GM19372 (cell line): Measurements from ENCODE around the gene F12.

ENCODE experiments used
- ATAC-seq: cut with Tn5 transposase; IDR thresholded peaks from one replicate; pipeline ENCODE4 v1.9.1; 2021; ENCODE audit warnings: mild to moderate bottlenecking, low read depth, moderate library complexity; ENCODE audit not compliant: unreplicated experiment

F12 gene

DNA sequence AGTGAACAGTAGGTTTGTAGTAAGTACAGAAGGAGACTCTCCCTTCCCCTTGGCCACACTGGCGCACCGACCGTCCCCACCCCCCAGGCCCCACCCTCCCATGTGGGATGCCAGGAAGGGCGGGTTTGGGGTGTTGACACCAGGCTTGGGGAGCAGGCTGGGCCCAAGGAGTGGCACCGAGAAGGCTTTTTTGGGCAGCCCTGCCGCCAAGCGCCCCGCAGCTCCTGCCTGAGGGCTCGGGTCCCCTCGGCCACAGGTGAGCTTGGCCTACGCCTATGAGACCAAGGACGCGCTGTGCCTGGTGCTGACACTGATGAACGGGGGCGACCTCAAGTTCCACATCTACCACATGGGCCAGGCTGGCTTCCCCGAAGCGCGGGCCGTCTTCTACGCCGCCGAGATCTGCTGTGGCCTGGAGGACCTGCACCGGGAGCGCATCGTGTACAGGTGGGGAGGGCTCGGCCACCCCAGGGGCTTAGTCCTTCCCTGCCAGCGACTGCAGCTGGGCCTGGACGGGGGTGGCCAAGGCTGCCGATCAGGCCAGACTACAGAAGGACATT is 24.4 kb upstream of the F12 start:
- ATAC-seq: no peak

DNA sequence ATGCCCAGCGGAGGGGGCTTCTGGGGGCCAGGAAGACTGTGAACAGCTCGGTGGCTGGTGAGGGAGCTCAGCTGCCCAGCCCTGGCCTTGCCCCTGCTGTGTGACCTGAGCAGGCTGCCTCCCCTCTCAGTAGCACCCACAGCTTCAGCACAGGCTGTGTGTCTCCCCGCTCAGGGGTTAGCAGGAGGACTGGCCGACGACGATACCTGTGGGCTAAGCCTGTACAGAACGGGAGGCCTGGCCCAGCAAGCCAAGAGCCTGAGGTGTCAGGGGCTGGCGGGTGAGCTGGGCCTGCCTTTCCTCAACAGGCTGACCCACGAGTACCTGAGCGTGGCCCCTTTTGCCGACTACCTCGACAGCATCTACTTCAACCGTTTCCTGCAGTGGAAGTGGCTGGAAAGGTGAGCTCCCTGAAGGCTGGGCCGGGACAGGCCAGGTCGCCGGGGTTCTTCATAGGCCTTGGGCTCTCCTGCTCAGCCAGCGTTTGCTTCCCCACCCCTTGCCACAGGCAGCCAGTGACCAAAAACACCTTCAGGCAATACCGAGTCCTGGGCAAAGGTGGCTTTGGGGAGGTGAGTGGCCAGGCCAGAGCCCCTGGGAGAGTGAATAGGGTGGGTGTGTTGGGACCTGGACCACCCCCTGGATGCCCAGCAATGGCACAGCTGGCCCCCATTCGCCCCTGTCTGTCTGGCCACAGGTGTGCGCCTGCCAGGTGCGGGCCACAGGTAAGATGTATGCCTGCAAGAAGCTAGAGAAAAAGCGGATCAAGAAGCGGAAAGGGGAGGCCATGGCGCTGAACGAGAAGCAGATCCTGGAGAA is 23.7 kb upstream of the F12 start:
- ATAC-seq: no peak

DNA sequence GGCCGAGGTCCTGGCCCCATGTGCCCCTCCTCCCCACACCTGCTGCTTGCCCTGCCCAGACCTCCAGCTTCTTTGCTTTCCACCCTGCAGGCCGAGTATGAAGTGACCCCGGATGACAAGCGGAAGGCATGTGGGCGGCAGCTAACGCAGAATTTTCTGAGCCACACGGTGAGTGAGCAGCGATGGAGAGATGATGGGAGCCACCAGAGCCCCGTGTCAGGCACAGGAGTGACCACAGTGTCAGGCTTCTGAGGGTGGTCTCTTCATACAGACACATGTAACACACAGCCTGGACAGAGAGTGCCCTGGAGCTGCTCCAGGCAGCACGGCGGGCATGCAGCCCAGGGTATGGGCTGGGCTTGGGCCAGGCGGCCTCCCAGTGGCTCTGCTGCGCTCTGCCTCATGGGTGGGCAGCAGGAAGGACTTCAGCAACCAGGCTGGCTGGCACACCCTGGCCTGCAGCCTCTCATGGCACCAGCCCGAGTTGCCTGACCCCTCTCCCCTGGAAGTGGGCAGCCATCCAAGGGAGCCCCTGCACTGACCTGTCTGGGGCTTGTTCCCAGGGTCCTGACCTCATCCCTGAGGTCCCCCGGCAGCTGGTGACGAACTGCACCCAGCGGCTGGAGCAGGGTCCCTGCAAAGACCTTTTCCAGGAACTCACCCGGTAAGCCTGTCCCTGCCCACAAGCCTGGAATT is 22.9 kb upstream of the F12 start:
- peak; percentile 31 for ATAC-seq

- peak; percentile 38 for ATAC-seq
These were observed 22.2 kb upstream of the F12 start for GRCh38 chr5:177431317-177432142.

GRCh38 chr5:177430972-177431316 is 21.6 kb upstream of the F12 start:
- ATAC-seq: no peak

DNA sequence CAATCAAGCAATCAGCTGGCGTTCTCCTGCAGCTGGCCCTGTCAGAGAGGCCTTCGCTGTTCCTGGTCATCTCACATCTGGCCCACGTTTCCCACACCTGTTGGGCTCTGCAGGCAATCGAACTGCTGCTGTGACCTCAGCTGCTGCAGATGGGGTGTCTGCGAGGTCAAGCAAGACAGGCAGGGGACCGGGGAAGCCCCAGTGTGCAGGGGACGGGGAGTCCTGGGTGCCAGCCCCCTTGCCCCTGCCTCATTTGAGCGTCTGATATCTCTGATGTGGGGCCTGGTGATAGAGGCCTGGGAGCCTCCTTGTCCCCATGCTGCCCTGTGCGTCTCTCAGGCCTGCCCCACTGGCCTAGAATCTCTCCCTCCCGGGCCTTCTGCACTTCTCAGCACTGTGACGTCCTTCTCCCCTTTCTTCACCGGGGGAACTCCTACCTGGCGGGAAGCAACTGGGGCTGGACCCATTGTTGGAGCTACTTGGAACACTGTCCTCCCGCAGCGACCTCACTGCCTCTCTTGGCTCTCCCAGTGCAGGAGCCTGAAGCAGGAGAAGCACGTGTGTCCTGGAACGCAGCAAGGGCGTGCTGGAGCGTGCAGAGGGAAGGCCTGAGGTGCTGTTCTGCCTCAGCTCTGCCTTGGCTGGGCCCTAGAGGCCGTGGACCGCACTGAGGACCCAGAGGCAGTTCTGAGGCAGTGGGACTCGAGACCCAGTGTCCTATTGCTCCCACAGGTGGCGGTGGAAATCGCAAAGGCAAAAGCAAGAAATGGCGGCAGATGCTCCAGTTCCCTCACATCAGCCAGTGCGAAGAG is 21.0 kb upstream of the F12 start:
- no peak for ATAC-seq

DNA sequence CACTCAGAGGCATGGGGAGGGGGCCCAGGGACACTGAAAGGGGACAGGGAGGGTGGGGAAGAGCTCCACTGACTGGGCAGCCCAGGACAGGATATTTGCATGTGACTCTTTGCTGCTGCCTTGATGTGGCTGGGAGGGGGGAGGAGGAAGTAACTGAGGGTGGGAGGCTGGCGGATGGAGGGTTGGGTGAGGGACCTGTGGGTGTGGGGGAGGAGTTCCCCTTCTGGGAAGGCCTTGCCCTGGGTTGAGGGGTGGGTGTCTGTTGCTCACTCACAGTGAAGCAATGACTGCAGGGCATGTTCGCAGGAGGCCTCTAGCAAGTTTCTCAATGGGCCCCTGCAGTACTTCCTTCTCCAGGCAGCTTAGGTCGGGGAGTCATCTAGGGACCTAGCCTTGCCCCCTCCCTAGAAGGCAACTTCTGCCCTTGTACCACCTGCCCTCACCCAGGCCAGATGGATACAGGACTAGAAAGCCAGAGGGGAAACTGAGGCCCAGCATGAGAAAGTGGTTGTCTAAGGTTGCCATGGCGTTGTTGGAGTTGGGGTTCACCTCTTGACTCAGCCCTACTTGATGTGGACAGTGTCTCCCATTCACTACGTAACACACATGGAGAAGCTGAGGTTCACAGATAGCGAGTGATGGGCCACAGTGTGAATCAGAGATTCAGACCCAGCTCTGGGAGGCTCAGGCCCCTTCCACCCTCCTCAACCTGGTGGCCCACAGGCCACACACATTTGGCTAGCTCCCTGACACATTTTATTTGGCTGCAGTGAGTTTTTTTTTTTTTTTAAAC is 20.1 kb upstream of the F12 start:
- no peak for ATAC-seq

GRCh38 chr5:177428574-177429217 is 19.3 kb upstream of the F12 start:
- ATAC-seq: no peak

DNA sequence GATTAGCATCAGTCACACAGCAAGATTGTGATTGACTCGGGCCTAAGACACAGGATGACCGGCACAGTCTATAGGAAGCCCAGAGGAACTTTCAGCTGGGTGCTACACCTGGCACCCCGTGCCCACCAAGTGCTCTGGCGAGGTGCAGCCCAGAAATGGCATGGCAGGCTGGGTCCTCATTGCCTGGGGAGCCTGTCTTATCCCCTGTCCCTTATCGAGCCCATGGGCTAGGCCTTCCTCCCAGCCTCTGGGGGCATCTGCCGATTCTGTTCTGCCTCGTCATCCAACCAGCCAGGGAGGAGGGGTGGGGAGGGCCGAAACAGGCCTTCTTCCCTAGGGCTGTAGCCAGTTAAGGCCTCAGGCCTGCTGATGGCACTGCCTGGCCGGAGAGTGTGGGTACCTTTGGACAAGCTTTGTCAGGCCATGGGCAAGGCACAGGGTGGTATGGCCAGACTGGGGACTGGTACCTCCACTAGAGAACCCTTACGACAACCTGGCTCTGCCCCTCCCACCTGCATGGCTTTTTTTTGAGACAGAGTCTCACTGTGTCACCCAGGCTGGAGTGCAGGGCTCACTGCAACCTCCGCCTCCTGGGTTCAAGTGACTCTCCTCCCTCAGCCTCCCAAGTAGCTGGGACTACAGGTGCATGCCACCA is 18.7 kb upstream of the F12 start:
- ATAC-seq: no peak

- no peak for ATAC-seq
These were observed 18.0 kb upstream of the F12 start for GRCh38 chr5:177427211-177427822.

GRCh38 chr5:177426566-177427210 is 17.3 kb upstream of the F12 start, which contains the start of gene GRK6:
TSS of gene GRK6 (plus strand) at chr5:177426676. CDS start at chr5:177426846, 170 bp downstream.
- ATAC-seq: peak; percentile 6

DNA sequence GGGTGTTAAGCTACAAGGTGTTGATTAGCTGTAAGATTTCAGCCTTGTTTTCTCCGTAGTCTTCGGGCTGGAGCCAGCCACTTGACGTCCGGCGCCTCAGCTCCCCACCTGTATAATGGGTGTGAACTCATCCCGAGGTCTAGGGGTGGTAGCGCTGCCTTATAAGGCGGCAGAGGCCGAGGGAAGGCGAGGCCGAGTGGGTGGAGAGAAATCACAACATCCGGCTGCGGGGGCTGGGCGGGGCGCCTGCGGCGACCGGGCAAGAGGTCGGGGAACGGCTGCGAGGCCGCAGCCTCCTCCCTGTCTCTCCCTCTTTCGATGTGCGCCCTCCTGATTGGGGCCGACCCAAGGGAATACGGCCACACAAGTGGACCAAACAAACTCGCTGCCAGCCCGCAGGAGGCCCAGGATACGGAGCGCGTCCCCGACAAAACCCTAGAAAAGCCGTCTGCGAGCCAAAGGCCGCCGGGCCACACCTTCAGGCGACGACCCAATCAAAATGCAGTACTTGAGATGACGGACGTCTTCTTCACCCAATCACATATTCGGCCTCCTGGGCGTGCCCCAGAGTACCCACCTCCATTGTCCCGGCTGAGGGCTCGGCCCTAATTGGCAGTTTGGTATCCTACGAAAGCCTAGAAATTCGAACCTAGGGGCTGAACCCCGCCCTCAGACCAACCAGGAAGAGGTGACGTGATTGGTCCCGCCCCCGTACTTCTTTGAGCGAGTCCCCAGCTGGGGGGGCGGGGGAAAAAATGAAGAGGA is 16.6 kb upstream of the F12 start:
- ATAC-seq: peak; percentile 75

- ATAC-seq: no peak
These were observed 15.9 kb upstream of the F12 start for GRCh38 chr5:177425196-177425800.

- ATAC-seq: no peak
These were observed 14.3 kb upstream of the F12 start for GRCh38 chr5:177423671-177424070.

GRCh38 chr5:177421062-177421798 is 11.9 kb upstream of the F12 start:
- no peak for ATAC-seq
